HepG2 (cell line): ENCODE data around the gene UBL3. TPM values are rescaled to one million over a fixed set of nuclear protein-coding genes. Genes with fewer than 3 reads are reported as not detected.

Source experiments
- ATAC-seq: fragments of 200-7000 bp; cut with Tn5 transposase; 3 replicates; pipeline ENCODE4 v1.9.1; 2020; ENCODE audit warnings: mild to moderate bottlenecking, moderate library complexity
- BruUV-seq: library from RNA; stranded (reverse); fragments of 400-500 nt; replicated peaks from 2 replicates; lab custom pipeline; 2021; lab: Mats Ljungman, UMichigan
- CTCF ChIA-PET: fragments of 300-600 bp; formaldehyde crosslinking; extraction: SDS; loops from one replicate; lab custom pipeline; 2021; ENCODE audit warnings: low total read pairs, inconsistent platforms, low intra/inter-chr PET ratio; lab: Yijun Ruan, JAX
- POLR2A ChIA-PET: fragments of 350-600 bp; sonication (Branson Sonifier 250); formaldehyde crosslinking; loops from one replicate; lab custom pipeline; 2020; ENCODE audit warnings: antibody characterized with exemption, inconsistent platforms; lab: Yijun Ruan, JAX
- DNase-seq: peaks from one replicate; pipeline ENCODE4 v3.0.0-alpha.2; 2015; ENCODE audit warnings: low spot score
- FAIRE-seq: peaks from 3 replicates; lab custom pipeline; 2011; peaks lifted over from hg19 to GRCh38; lab: Jason Lieb, UNC
- H2AFZ ChIP-seq: one replicate; pipeline ENCODE4 v1.6.1; 2011; ENCODE audit warnings: low read length, inconsistent platforms
- H3K27ac ChIP-seq: fragments of 300-600 bp; 3 replicates; pipeline ENCODE4 v1.8.0; 2011; ENCODE audit warnings: mixed run types, mild to moderate bottlenecking, mixed read lengths, low read length, inconsistent platforms; ENCODE audit not compliant: insufficient read depth; ENCODE audit errors: extremely low read length
- H3K27me3 ChIP-seq, 2 experiments: fragments of 200-600 bp in 1 of 2; 2 replicates in 1 of 2; 3 replicates in 1 of 2; pipeline versions ENCODE4 v1.6.0 to v1.8.0; 2011; ENCODE audit warnings: low read length in 2 of 2, mild to moderate bottlenecking in 2 of 2, moderate library complexity in 2 of 2, inconsistent platforms in 1 of 2; ENCODE audit not compliant: insufficient read depth in 2 of 2, control insufficient read depth in 1 of 2
- H3K36me3 ChIP-seq, 2 experiments: fragments of 200-600 bp in 1 of 2; replicated peaks in 1 of 2; 2 replicates in 1 of 2; 3 replicates in 1 of 2; pipeline versions ENCODE4 v1.5.1 to v1.8.0; 2011; ENCODE audit warnings: low read length in 2 of 2, inconsistent platforms in 1 of 2; ENCODE audit not compliant: insufficient read depth in 2 of 2, control insufficient read depth in 1 of 2
- H3K4me1 ChIP-seq: 2 replicates; pipeline ENCODE4 v1.5.1; 2012; ENCODE audit warnings: low read length, inconsistent platforms; ENCODE audit not compliant: insufficient read depth
- H3K4me2 ChIP-seq: 2 replicates; pipeline ENCODE4 v1.6.0; 2011; ENCODE audit warnings: low read depth, low read length, inconsistent platforms
- H3K4me3 ChIP-seq, 3 experiments: fragments of 200-600 bp in 1 of 3; sonication (generic), shearing (Covaris generic) in 1 of 3; replicated peaks in 1 of 3; 2 replicates each; pipeline ENCODE4 v1.5.1; 2011 to 2016; ENCODE audit warnings: low read length in 3 of 3, inconsistent platforms in 2 of 3, low read depth in 2 of 3, mild to moderate bottlenecking in 2 of 3, control low read depth in 1 of 3, mixed read lengths in 1 of 3; ENCODE audit not compliant: insufficient read depth in 1 of 3
- H3K79me2 ChIP-seq: one replicate; pipeline ENCODE4 v1.6.1; 2011; ENCODE audit warnings: low read length, inconsistent platforms; ENCODE audit not compliant: insufficient read depth
- H3K9ac ChIP-seq: 2 replicates; pipeline ENCODE4 v1.6.0; 2011; ENCODE audit warnings: mild to moderate bottlenecking, low read depth, low read length, inconsistent platforms; ENCODE audit not compliant: insufficient read depth
- H3K9me3 ChIP-seq: 2 replicates; pipeline ENCODE4 v1.5.1; 2012; ENCODE audit warnings: mild to moderate bottlenecking, low read length
- H4K20me1 ChIP-seq: 2 replicates; pipeline ENCODE4 v1.6.0; 2011; ENCODE audit warnings: inconsistent platforms, mild to moderate bottlenecking, low read length, moderate library complexity; ENCODE audit not compliant: insufficient read depth
- FOXA3 ChIP-seq: IDR thresholded peaks from 2 replicates; pipeline ENCODE4 v1.6.1; 2016; ENCODE audit warnings: missing genetic modification reagents, missing compliant biosample characterization
- SRSF4 ChIP-seq: fragments of 200-400 bp; formaldehyde crosslinking; IDR thresholded peaks from one replicate; pipeline ENCODE4 v1.6.1; 2018; ENCODE audit warnings: mild to moderate bottlenecking, low read depth, low read length, moderate library complexity; ENCODE audit not compliant: poor library complexity, severe bottlenecking
- SYNCRIP ChIP-seq: fragments of 200-400 bp; formaldehyde crosslinking; IDR thresholded peaks from 2 replicates; pipeline ENCODE4 v1.6.1; 2018; ENCODE audit warnings: mild to moderate bottlenecking, low read depth, low read length; ENCODE audit not compliant: insufficient read depth
- TEF ChIP-seq: sonication (generic); formaldehyde crosslinking; IDR thresholded peaks from 2 replicates; pipeline ENCODE4 v1.5.0; 2020; ENCODE audit warnings: missing genetic modification reagents
- ZFP37 ChIP-seq: sonication (generic); formaldehyde crosslinking; IDR thresholded peaks from 2 replicates; pipeline ENCODE4 v1.4.0; 2020; ENCODE audit warnings: missing genetic modification reagents, borderline replicate concordance
- ZNF761 ChIP-seq: sonication (generic); formaldehyde crosslinking; conservative IDR thresholded peaks from 2 replicates; pipeline ENCODE4 v1.4.0; 2020; ENCODE audit warnings: mild to moderate bottlenecking, missing genetic modification reagents
- WGBS: methylation state at CpG from one replicate; pipeline ENCODE4 v1.1.6; 2017; ENCODE audit warnings: low lambda C conversion rate; 5-methylcytosine and 5-hydroxymethylcytosine counted together
- in situ Hi-C: cut with HindIII; loops from 2 replicates; pipeline ENCODE4 v1.10.0; 2017; ENCODE audit warnings: low pct_unique_long_range_greater_than_20kb; ENCODE audit not compliant: extremely low pct_ligation_motif_present
- intact Hi-C: fragments of 100-400 bp; cut with micrococcal nuclease; formaldehyde crosslinking; loops from one replicate; pipeline ENCODE4 v1.10.0; 2022; ENCODE audit not compliant: unreplicated experiment
- polyA plus RNA-seq, 8 experiments: library from polyadenylated mRNA; depleted of rRNA in 3 of 8; stranded (reverse) in 7 of 8; unstranded in 1 of 8; fragments of >200 nt; fragmentation: Illumina TruSeq in 4 of 8; extraction: Trizol in 4 of 8; gene quantifications; 2 replicates each; pipeline versions ENCODE4 v1.2.1 to v1.2.3, GENCODE V29; 2011 to 2016; ENCODE audit warnings: low read depth in 4 of 8, missing spikeins in 1 of 8, mixed read lengths in 1 of 8; ENCODE audit not compliant: insufficient read depth in 1 of 8
- total RNA-seq, 5 experiments: library from RNA; depleted of rRNA; stranded (reverse); fragments of >200 nt; fragmentation: Illumina TruSeq; extraction: Trizol; gene quantifications; 2 replicates each; pipeline ENCODE4 v1.2.3, GENCODE V29; 2016; ENCODE audit warnings: low read depth in 1 of 5
- TF ChIP-seq, protein P1 (sequence below): IDR thresholded peaks from 2 replicates; pipeline ENCODE4 v1.6.1; 2016
- TF ChIP-seq, protein P2 (sequence below): IDR thresholded peaks from 2 replicates; pipeline ENCODE4 v1.6.1; 2016; ENCODE audit warnings: missing biosample characterization, missing genetic modification reagents, low read depth
- TF ChIP-seq, protein P3 (sequence below), 2 experiments: IDR thresholded peaks; 2 replicates each; pipeline ENCODE4 v1.6.1; 2011 to 2012; ENCODE audit warnings: low read length in 2 of 2, borderline replicate concordance in 1 of 2, low read depth in 1 of 2, mild to moderate bottlenecking in 1 of 2, moderate library complexity in 1 of 2
- TF ChIP-seq, protein P4 (sequence below): sonication (generic); formaldehyde crosslinking; IDR thresholded peaks from 2 replicates; pipeline ENCODE4 v1.5.0; 2020; ENCODE audit warnings: mild to moderate bottlenecking, missing genetic modification reagents

UBL3 gene
- total and polyA plus RNA-seq, 2 of the 13 experiments (the other 11 are each of a cell fraction or from before 2014, with no cell fraction given): 7.4 to 9.6 TPM

DNA sequence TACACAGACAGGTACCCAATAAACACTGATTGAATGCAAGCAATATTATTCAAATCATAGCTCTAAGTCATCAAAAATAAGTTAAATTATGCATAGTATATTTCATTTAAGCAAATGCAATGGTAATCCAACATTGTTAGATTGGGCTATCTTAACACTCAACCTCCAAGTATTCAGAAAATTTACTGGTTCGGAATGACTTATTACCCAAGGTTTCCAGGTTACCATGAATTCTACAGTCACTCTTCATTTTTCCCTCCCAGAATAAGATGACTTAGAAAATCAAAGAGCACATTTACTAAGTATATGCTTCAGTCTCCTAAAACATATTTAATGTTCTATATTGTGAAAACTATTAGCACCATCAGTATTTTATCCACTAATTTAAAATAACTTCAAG is 6.0 kb downstream of the UBL3 start:
- CTCF ChIA-PET: no interaction called here
- FAIRE-seq (no peak), ATAC-seq (no peak), DNase-seq (no peak)
- Histone ChIP-seq H3K9ac (no peak overlapping the region), H3K4me2 (no peak overlapping the region), H4K20me1 (peaks cover 29% of the 10 kb centered on the region), H2AFZ (no peak overlapping the region), H3K79me2 (peaks cover 85% of the 10 kb centered on the region), H3K4me3 (no peak overlapping the region), H3K27me3 (no peaks in the 10 kb centered on the region; a peak in 1 of 5 replicates), H3K36me3 (no peaks in the 10 kb centered on the region), H3K27ac (no peak overlapping the region), H3K9me3 (no peaks in the 10 kb centered on the region), H3K4me1 (peaks cover 41% of the 10 kb centered on the region)
- intact Hi-C loops (loop anchor here (5.0 kb wide), 1 partner anchor 72 kb away; no protein-coding TSS in a partner anchor), in situ Hi-C loops (loop anchor here (10.0 kb wide), 1 partner anchor 250 kb away; the partner anchor contains the start of gene SLC7A1)
- WGBS: 96% methylated on average over 1 of the region's 1 CpG
- POLR2A ChIA-PET: no interaction called here
- no TSS peak for BruUV-seq
- TF ChIP-seq, protein P1, sequence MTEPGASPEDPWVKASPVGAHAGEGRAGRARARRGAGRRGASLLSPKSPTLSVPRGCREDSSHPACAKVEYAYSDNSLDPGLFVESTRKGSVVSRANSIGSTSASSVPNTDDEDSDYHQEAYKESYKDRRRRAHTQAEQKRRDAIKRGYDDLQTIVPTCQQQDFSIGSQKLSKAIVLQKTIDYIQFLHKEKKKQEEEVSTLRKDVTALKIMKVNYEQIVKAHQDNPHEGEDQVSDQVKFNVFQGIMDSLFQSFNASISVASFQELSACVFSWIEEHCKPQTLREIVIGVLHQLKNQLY (CRISPR knock-in tag): no peak
- no peak for TF ChIP-seq ZNF761 (CRISPR knock-in tag)
- TF ChIP-seq, protein P2, sequence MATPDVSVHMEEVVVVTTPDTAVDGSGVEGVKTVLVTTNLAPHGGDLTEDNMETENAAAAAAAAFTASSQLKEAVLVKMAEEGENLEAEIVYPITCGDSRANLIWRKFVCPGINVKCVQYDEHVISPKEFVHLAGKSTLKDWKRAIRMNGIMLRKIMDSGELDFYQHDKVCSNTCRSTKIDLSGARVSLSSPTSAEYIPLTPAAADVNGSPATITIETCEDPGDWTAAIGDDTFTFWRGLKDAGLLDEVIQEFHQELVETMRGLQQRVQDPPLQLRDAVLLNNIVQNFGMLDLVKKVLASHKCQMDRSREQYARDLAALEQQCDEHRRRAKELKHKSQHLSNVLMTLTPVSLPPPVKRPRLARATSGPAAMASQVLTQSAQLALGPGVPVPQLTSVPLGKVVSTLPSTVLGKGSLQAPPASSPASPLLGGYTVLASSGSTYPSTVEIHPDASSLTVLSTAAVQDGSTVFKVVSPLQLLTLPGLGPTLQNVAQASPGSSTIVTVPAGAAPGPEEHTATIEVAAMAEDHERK: no peak
- TF ChIP-seq TEF (CRISPR knock-in tag): no peak
- TF ChIP-seq ZFP37 (CRISPR knock-in tag): no peak
- no peak for TF ChIP-seq FOXA3 (CRISPR knock-in tag)
- TF ChIP-seq, protein P3, sequence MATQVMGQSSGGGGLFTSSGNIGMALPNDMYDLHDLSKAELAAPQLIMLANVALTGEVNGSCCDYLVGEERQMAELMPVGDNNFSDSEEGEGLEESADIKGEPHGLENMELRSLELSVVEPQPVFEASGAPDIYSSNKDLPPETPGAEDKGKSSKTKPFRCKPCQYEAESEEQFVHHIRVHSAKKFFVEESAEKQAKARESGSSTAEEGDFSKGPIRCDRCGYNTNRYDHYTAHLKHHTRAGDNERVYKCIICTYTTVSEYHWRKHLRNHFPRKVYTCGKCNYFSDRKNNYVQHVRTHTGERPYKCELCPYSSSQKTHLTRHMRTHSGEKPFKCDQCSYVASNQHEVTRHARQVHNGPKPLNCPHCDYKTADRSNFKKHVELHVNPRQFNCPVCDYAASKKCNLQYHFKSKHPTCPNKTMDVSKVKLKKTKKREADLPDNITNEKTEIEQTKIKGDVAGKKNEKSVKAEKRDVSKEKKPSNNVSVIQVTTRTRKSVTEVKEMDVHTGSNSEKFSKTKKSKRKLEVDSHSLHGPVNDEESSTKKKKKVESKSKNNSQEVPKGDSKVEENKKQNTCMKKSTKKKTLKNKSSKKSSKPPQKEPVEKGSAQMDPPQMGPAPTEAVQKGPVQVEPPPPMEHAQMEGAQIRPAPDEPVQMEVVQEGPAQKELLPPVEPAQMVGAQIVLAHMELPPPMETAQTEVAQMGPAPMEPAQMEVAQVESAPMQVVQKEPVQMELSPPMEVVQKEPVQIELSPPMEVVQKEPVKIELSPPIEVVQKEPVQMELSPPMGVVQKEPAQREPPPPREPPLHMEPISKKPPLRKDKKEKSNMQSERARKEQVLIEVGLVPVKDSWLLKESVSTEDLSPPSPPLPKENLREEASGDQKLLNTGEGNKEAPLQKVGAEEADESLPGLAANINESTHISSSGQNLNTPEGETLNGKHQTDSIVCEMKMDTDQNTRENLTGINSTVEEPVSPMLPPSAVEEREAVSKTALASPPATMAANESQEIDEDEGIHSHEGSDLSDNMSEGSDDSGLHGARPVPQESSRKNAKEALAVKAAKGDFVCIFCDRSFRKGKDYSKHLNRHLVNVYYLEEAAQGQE (IDR thresholded peaks at IDR 0.05; ENCODE audit: borderline replicate concordance in 1 of 2, low read depth in 1 of 2, low read length in 2 of 2): no peak
- TF ChIP-seq, protein P4, sequence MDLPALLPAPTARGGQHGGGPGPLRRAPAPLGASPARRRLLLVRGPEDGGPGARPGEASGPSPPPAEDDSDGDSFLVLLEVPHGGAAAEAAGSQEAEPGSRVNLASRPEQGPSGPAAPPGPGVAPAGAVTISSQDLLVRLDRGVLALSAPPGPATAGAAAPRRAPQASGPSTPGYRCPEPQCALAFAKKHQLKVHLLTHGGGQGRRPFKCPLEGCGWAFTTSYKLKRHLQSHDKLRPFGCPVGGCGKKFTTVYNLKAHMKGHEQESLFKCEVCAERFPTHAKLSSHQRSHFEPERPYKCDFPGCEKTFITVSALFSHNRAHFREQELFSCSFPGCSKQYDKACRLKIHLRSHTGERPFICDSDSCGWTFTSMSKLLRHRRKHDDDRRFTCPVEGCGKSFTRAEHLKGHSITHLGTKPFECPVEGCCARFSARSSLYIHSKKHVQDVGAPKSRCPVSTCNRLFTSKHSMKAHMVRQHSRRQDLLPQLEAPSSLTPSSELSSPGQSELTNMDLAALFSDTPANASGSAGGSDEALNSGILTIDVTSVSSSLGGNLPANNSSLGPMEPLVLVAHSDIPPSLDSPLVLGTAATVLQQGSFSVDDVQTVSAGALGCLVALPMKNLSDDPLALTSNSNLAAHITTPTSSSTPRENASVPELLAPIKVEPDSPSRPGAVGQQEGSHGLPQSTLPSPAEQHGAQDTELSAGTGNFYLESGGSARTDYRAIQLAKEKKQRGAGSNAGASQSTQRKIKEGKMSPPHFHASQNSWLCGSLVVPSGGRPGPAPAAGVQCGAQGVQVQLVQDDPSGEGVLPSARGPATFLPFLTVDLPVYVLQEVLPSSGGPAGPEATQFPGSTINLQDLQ (CRISPR knock-in tag): no peak
- no peak for TF ChIP-seq SYNCRIP
- TF ChIP-seq SRSF4: no peak
